CD14-positive monocyte (primary cell): ENCODE measurements around the gene ADTRP. TPM values are rescaled to one million over a fixed set of nuclear protein-coding genes. Genes with fewer than 3 reads are reported as not detected.

ENCODE experiments used
- DNase-seq, 3 donors: peaks; one replicate each; pipeline ENCODE4 v3.0.0-alpha.2; 2011 to 2022
- H2AFZ ChIP-seq: 2 replicates; pipeline ENCODE4 v1.6.0; 2012; ENCODE audit warnings: mild to moderate bottlenecking, low read depth, low read length, inconsistent platforms; ENCODE audit not compliant: insufficient read depth, poor library complexity, severe bottlenecking
- H3K27ac ChIP-seq, 2 donors: 1 replicate in 1 of 2; 2 replicates in 1 of 2; pipeline ENCODE4 v1.5.1; 2012 to 2013; ENCODE audit warnings: low read length in 2 of 2, control low read depth in 1 of 2, inconsistent platforms in 1 of 2, low read depth in 1 of 2, mild to moderate bottlenecking in 1 of 2
- H3K27me3 ChIP-seq, 2 donors: one replicate each; pipeline versions ENCODE4 v1.6.0 to v1.6.1; 2011 to 2013; ENCODE audit warnings: low read length in 2 of 2; ENCODE audit not compliant: control insufficient read depth in 2 of 2, insufficient read depth in 2 of 2
- H3K36me3 ChIP-seq, 2 donors: replicated peaks in 1 of 2; 1 replicate in 1 of 2; 2 replicates in 1 of 2; pipeline versions ENCODE4 v1.5.1 to v1.6.1; 2012 to 2013; ENCODE audit warnings: low read length in 2 of 2, control low read depth in 1 of 2, inconsistent platforms in 1 of 2, mild to moderate bottlenecking in 1 of 2; ENCODE audit not compliant: insufficient read depth in 2 of 2, control insufficient read depth in 1 of 2
- H3K4me1 ChIP-seq, 2 donors: 1 replicate in 1 of 2; 2 replicates in 1 of 2; pipeline versions ENCODE4 v1.5.1 to v1.6.1; 2012 to 2013; ENCODE audit warnings: low read length in 2 of 2, control low read depth in 1 of 2, inconsistent platforms in 1 of 2, mild to moderate bottlenecking in 1 of 2, moderate library complexity in 1 of 2; ENCODE audit not compliant: insufficient read depth in 2 of 2, control insufficient read depth in 1 of 2
- H3K4me2 ChIP-seq: replicated peaks from 2 replicates; pipeline ENCODE3; 2012; ENCODE audit warnings: low read length, moderate library complexity, mild to moderate bottlenecking; ENCODE audit not compliant: poor library complexity, severe bottlenecking; ENCODE audit errors: extremely low read depth
- H3K4me3 ChIP-seq, 3 experiments: fragments of 200-600 bp in 1 of 3; sonication (generic) in 1 of 3; replicated peaks in 1 of 3; 1 replicate in 2 of 3; 2 replicates in 1 of 3; pipeline ENCODE4 v1.5.1; 2011 to 2013; ENCODE audit warnings: low read length in 3 of 3, mild to moderate bottlenecking in 3 of 3, control low read depth in 2 of 3, low read depth in 2 of 3, inconsistent platforms in 1 of 3, moderate library complexity in 1 of 3
- H3K79me2 ChIP-seq: 2 replicates; pipeline ENCODE4 v1.6.0; 2012; ENCODE audit warnings: mild to moderate bottlenecking, control low read depth, inconsistent platforms, low read length, moderate library complexity; ENCODE audit not compliant: insufficient read depth
- H3K9ac ChIP-seq: 2 replicates; pipeline ENCODE4 v1.6.0; 2017; ENCODE audit warnings: low read length, mild to moderate bottlenecking; ENCODE audit not compliant: insufficient read depth, poor library complexity, severe bottlenecking
- H3K9me3 ChIP-seq, 2 donors: replicated peaks in 1 of 2; 1 replicate in 1 of 2; 2 replicates in 1 of 2; pipeline versions ENCODE4 v1.5.1 to v1.6.1; 2012 to 2013; ENCODE audit warnings: low read length in 2 of 2, control low read depth in 1 of 2; ENCODE audit not compliant: control insufficient read depth in 1 of 2, insufficient read depth in 1 of 2
- H4K20me1 ChIP-seq: 2 replicates; pipeline ENCODE4 v1.6.0; 2012; ENCODE audit warnings: mild to moderate bottlenecking, low read length, control low read depth, moderate library complexity; ENCODE audit not compliant: insufficient read depth
- H3K27ac Mint-ChIP-seq, 7 donors: one replicate each; pipeline ENCODE4 v1.8.0; 2020; ENCODE audit warnings: mild to moderate bottlenecking in 7 of 7, mixed read lengths in 7 of 7, moderate library complexity in 6 of 7, inconsistent platforms in 2 of 7
- H3K27me3 Mint-ChIP-seq, 3 donors: one replicate each; pipeline ENCODE4 v1.8.0; 2021 to 2022; ENCODE audit warnings: low read depth in 3 of 3, mild to moderate bottlenecking in 3 of 3, mixed read lengths in 3 of 3, moderate library complexity in 3 of 3, inconsistent platforms in 1 of 3
- H3K36me3 Mint-ChIP-seq, 2 donors: one replicate each; pipeline ENCODE4 v1.8.0; 2020; ENCODE audit warnings: mixed read lengths in 2 of 2, inconsistent platforms in 1 of 2, mild to moderate bottlenecking in 1 of 2
- H3K4me1 Mint-ChIP-seq: one replicate; pipeline ENCODE4 v1.8.0; 2020; ENCODE audit warnings: mild to moderate bottlenecking, mixed read lengths
- H3K4me3 Mint-ChIP-seq, 2 donors: one replicate each; pipeline ENCODE4 v1.8.0; 2020; ENCODE audit warnings: mild to moderate bottlenecking in 2 of 2, mixed read lengths in 2 of 2, moderate library complexity in 1 of 2
- H3K9me3 Mint-ChIP-seq, 7 donors: one replicate each; pipeline ENCODE4 v1.8.0; 2020 to 2022; ENCODE audit warnings: mixed read lengths in 7 of 7, mild to moderate bottlenecking in 6 of 7, moderate library complexity in 6 of 7, inconsistent platforms in 2 of 7
- WGBS: methylation state at CpG from one replicate; pipeline ENCODE4 v1.1.5; 2013; ENCODE audit warnings: missing lambda C conversion rate; ENCODE audit not compliant: insufficient coverage; 5-methylcytosine and 5-hydroxymethylcytosine counted together
- intact Hi-C, 2 donors: fragments of 100-400 bp; cut with micrococcal nuclease; formaldehyde crosslinking; loops; one replicate each; pipeline versions ENCODE4 v1.15.0 to v1.15.1; 2023
- polyA plus RNA-seq, 3 donors: library from polyadenylated mRNA; depleted of rRNA in 1 of 3; unstranded in 2 of 3; stranded (reverse) in 1 of 3; fragments of 300-500 nt in 2 of 3; fragments of >200 nt in 1 of 3; fragmentation: Illumina TruSeq in 2 of 3; gene quantifications; 1 replicate in 2 of 3; 2 replicates in 1 of 3; pipeline ENCODE4 v1.2.3, GENCODE V29; 2012 to 2021
- TF ChIP-seq, protein P1 (sequence below): fragments of 200-600 bp; IDR thresholded peaks from one replicate; pipeline ENCODE4 v1.8.0; 2022; ENCODE audit warnings: antibody characterized with exemption, mild to moderate bottlenecking

Gene ADTRP
- polyA plus RNA-seq, 3 donors: 0.04 to 0.20 TPM; not detected in 1

DNA sequence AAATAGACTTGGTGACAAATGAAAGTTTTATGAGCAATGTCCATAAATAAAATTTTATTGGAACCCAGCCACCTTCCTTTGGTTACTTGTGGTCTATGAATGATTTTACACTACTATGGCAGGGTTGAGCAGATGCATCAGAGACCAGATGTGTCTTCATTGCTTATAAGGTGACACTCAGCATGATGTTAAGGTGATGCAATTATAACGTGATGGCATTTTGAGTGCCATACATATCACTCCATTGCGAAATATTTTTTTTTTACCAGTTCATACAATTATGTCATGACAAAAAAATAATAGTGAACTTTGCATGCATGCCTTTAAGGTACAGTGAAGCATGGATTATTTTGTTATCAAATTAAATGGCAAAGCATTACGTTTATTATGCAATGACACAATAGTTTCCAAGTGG, 96.0 kb downstream of the ADTRP start:
- no peaks in the 10 kb centered on the region for H3K36me3 Mint-ChIP-seq
- Histone ChIP-seq H3K79me2 (no peaks in the 10 kb centered on the region), H3K4me3 (no peak overlapping the region), H3K9me3 (peaks cover 8 to 11% of the 10 kb centered on the region in 2 donors), H4K20me1 (no peaks in the 10 kb centered on the region), H3K4me2 (no peak overlapping the region), H3K27me3 (no peaks in the 10 kb centered on the region), H3K27ac (no peak overlapping the region), H3K9ac (no peak overlapping the region), H3K36me3 (no peaks in the 10 kb centered on the region), H2AFZ (no peak overlapping the region), H3K4me1 (peaks cover 0 to 5% of the 10 kb centered on the region in 2 donors)
- peaks cover 0 to 3% (median 0%) of the 10 kb centered on the region in 3 donors for H3K27me3 Mint-ChIP-seq
- peaks cover 2% of the 10 kb centered on the region for H3K4me1 Mint-ChIP-seq
- DNase-seq: peak in 2 of 3 donors; percentile 6 to 75
- WGBS: no CpG with 5 or more reads among the region's 3 CpGs
- peaks cover 2 to 23% (median 10%) of the 10 kb centered on the region in 7 donors for H3K9me3 Mint-ChIP-seq
- H3K27ac Mint-ChIP-seq: no peak overlapping the region
- intact Hi-C loops: no loop called here
- no peak overlapping the region for H3K4me3 Mint-ChIP-seq
- TF ChIP-seq, protein P1, sequence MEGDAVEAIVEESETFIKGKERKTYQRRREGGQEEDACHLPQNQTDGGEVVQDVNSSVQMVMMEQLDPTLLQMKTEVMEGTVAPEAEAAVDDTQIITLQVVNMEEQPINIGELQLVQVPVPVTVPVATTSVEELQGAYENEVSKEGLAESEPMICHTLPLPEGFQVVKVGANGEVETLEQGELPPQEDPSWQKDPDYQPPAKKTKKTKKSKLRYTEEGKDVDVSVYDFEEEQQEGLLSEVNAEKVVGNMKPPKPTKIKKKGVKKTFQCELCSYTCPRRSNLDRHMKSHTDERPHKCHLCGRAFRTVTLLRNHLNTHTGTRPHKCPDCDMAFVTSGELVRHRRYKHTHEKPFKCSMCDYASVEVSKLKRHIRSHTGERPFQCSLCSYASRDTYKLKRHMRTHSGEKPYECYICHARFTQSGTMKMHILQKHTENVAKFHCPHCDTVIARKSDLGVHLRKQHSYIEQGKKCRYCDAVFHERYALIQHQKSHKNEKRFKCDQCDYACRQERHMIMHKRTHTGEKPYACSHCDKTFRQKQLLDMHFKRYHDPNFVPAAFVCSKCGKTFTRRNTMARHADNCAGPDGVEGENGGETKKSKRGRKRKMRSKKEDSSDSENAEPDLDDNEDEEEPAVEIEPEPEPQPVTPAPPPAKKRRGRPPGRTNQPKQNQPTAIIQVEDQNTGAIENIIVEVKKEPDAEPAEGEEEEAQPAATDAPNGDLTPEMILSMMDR: no peak

DNA sequence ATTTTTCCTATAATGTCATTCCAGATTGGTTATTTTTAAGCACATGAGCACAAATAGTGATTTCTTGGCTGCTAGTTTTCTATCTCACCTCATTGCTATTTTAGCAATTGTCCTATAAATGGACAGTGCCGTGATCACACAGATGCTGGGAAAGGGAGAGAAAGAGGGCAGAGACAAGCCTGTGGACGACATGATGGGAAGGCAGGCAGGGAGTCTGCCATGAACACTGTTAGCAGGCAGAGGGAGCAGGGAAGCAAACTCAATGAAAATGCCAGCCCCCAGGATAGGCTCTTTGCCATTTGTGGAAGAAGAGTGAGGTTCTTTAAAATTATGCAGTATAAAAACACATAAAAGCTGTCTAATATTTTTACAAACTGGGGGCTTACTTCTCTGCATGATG, 96.8 kb downstream of the ADTRP start:
- H3K4me1 ChIP-seq: peaks cover 0 to 5% of the 10 kb centered on the region in 2 donors
- peaks cover 2% of the 10 kb centered on the region for H3K4me1 Mint-ChIP-seq
- no peak overlapping the region for H2AFZ ChIP-seq
- peaks cover 8 to 11% of the 10 kb centered on the region in 2 donors for H3K9me3 ChIP-seq
- H4K20me1 ChIP-seq: no peaks in the 10 kb centered on the region
- H3K27me3 ChIP-seq: no peaks in the 10 kb centered on the region
- H3K27me3 Mint-ChIP-seq: peaks cover 0 to 3% (median 0%) of the 10 kb centered on the region in 3 donors
- no peak overlapping the region for H3K27ac Mint-ChIP-seq
- 74% methylated on average over 2 of the region's 2 CpGs for WGBS
- intact Hi-C loops: no loop called here
- H3K4me3 Mint-ChIP-seq: no peak overlapping the region
- peaks cover 2 to 23% (median 10%) of the 10 kb centered on the region in 7 donors for H3K9me3 Mint-ChIP-seq
- no peak for DNase-seq
- no peaks in the 10 kb centered on the region for H3K36me3 Mint-ChIP-seq
- H3K4me3 ChIP-seq: no peak overlapping the region
- H3K4me2 ChIP-seq: no peak overlapping the region
- no peak overlapping the region for H3K9ac ChIP-seq
- TF ChIP-seq, protein P1: no peak
- no peaks in the 10 kb centered on the region for H3K36me3 ChIP-seq
- H3K27ac ChIP-seq: no peak overlapping the region
- no peaks in the 10 kb centered on the region for H3K79me2 ChIP-seq
